Measurements from ENCODE around the gene LONP1.
"Not testable (repeated sequence)": the region's sequence is repeated elsewhere in the genome, so short reads cannot be mapped to it uniquely, and the experiment has no call there.

LONP1 gene

DNA sequence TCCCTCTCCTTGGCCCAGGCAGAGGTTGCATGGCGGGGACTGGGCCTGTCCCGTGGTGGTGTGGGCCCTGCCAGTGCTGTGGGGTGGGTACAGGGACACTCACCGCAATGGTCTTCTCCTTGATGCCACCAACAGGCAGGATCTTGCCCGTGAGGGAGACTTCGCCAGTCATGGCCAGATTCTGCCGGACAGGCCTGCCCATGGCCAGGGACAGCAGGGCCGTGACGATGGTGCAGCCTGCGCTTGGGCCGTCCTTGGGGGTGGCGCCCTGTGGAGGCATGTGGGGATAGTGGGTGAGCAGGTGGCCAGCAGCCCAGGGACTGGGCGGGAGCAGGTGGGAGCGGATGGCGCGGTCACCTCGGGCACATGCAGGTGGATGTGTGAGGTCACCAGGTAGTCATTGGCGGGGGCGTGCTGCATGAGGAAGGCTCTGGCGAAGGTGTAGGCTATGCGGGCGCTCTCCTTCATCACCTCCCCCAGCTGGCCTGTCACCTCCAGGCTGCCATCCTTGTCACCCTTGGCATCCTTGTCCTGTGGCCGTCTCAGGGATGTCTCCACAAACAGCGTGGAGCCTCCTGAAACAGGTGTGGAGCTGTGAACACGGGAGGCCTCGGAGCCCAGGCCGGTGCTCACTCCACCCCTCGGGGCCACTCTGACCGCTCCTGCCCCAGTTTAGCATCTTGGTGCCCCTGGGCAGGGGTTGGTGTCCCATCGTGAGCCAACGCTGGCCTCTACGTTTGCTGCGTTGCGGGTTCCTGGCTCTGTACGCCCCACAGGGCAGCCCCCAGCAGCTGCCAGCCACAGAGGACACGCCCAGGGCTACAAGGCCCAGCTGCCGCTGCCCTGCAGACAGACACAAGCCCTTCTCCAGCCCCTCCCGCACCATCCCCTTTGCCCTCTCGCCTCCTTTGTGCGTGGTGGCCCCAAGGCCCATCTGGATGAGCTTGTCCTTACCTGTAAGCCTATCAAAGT is 26.5 kb downstream of the LONP1 start:
- no peak for DNase-seq

DNA sequence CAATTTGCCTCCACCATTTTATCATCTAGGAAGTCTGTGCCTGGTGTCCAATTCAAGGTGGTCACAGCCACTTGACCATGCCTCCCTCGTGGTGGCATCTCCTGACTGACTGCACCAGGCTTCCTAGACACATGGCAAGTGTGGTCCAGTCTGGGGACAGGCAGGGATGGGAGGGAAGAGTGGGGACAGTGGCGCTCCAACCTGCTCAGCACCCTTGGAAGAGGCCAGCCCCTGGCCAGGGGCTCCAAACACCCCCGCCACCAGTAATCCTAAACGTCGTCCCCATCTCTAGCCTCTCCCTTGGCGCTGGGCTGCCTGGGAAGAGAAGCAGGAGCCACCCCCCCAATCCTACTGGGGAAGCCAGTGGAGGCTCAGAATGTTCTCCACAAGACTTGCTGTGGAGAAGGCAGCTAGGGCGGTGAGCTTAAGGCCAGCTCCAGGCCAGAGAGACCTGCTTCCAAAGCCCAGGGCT is 27.2 kb downstream of the LONP1 start:
- no peak for DNase-seq

- peak in 4 of 14 donors; percentile 13 to 49 (median 32) for DNase-seq
Measured at GRCh38 chr19:5691822-5692722, 27.9 kb downstream of the LONP1 start.

DNA sequence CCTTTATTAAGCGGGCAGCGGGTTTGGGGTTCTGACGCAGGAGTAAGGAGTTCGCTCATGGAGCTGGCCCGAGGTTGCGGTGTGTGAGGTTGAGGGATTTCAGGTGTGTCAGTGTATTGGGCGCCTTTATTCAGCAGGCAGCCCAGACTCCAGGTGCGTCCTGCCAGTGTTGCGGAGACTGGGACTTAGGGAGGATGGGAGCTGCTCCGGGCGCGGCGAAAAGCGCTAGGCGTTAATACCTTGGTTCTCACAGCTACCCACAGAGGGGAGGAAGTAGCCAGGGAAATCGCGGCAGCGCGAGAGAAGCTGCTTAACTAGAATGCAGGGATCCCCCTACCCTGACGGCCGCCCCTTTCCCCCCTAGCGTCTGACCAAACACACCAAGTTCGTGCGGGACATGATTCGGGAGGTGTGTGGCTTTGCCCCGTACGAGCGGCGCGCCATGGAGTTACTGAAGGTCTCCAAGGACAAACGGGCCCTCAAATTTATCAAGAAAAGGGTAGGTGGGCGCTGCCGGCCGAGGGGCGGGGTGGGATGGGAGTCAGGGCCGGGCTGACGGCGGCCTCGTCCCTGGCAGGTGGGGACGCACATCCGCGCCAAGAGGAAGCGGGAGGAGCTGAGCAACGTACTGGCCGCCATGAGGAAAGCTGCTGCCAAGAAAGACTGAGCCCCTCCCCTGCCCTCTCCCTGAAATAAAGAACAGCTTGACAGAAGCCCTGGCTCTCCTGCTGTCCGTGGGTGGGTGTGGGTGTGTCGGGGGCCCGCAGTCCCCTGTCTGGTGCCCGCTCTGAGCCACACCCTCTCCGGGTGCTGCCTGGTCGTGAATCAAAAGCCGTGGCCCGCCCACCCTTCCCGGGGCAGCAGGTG is 28.8 kb downstream of the LONP1 start:
- peak in 6 of 14 donors; percentile 13 to 49 (median 28) for DNase-seq

DNA sequence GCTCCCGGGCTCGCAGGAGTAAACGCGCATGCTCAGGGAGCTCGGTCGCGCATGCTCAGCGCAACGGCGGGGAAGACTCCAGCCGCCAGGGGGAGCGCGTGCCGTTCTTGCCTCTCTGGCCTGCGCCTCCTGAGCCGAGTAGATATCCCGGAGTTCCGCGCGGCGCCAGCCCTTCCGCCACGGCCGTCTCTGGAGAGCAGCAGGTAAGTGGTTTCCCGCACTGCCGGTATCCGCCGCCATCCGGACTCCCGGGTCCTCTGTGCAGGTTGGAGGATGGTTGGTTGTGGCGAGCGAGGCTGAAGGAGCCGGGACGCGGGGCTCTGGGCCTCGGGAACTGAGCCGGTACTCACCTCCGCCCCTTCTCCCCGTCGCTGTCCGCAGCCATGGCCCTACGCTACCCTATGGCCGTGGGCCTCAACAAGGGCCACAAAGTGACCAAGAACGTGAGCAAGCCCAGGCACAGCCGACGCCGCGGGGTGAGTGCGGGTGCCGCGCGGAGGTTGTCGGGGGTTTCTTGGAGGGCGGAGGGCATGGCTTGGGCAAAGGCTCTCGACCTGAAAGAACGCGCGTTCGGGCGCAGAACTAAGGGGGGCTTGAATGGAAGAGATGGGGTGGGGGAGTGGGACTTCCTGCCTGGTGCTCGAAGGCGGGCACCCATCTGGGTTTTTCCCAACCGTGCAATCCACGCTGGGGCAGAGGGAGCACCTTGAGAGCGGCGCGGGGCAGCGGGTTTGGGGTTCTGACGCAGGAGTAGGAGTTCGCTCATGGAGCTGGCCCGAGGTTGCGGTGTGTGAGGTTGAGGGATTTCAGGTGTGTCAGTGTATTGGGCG is 29.6 kb downstream of the LONP1 start, which contains the start of gene RPL36:
TSS of gene RPL36 (plus strand) at position 171 of the 830 bp plus-strand sequence. CDS start at position 384, 213 bp downstream.
- DNase-seq: peak; percentile 72 to 98 (median 94)

GRCh38 chr19:5688262-5688881 is 31.6 kb downstream of the LONP1 start:
- DNase-seq: not testable (repeated sequence)

DNA sequence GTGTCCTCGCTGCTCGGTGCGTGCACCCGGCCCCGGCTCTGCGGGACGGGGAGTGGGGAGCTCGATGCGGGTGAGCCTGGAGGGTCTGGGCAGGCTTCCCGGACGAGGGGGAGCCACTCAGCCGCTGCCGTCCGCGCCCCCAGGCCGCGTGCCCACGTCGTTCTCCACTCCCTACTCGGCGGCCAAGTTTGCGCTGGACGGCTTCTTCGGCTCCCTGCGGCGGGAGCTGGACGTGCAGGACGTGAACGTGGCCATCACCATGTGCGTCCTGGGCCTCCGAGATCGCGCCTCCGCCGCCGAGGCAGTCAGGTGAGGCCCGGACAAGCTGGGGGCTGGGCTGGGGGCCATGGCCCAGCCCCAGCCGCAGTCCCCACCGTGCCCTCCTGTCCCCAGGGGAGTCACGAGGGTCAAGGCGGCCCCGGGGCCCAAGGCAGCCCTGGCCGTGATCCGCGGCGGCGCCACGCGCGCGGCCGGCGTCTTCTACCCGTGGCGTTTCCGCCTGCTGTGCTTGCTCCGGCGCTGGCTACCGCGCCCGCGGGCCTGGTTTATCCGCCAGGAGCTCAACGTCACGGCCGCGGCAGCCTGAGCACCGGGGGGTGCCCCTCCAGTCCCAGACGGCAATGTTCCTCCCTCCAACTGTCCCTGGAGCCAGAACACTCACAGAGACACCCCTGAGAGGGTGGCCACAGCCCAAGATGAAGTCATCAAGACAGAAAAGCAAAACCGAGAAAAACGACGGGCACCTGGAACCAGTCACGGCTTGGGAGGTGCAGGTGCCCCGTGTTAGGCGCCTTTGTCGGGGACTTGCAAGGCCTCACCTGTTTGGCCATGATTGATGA is 32.4 kb downstream of the LONP1 start:
- no peak for DNase-seq

DNA sequence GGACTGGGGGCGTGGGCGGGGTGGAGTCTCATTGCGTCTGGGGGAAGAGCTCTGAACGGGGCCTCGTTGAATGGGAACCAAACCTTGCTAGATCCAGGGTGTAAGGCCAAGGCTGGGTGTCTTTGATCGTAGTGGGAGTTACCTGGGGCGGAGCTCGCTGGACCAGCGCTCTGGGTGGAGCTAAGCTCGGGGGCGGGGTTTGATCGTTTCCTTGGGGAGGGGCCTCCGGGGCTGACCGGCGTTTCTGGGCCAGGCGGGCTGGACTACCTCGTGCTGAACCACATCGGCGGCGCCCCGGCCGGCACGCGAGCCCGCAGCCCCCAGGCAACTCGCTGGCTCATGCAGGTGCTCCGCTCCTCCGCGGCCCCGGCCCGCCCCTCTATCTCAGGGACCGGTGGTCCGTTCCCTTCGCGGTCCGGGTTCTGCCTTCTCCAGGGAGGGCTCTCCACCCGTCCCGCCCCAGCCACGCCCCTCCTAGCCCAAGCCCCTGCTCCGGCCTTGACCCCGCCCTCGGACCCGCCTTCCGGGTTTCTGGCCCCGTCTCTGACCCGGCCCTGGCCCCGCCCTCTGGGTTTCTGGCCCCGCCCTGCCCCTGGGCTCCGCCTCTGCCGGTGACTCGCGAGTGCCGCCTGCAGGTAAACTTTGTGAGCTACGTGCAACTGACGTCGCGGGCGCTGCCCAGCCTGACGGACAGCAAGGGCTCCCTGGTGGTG is 33.1 kb downstream of the LONP1 start:
- peak; percentile 51 to 92 (median 84) for DNase-seq

DNA sequence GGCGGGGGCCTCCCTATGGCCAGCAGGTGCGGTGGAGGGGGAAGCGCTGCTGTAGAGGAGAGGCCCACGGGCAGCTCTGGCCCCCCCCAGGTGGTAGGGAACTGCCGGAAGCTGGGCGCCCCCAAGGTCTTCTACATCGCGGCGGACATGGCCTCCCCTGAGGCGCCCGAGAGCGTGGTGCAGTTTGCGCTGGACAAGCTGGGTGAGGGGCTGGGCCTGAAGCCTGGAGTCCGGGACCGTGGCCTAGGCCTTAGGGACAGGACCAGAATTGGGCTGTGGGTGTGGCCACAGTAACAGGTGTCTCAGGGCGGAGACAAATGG is 33.7 kb downstream of the LONP1 start:
- peak in 1 of 14 donors; percentile 71 for DNase-seq

GRCh38 chr19:5684694-5685430 is 35.1 kb downstream of the LONP1 start:
- DNase-seq: no peak

DNA sequence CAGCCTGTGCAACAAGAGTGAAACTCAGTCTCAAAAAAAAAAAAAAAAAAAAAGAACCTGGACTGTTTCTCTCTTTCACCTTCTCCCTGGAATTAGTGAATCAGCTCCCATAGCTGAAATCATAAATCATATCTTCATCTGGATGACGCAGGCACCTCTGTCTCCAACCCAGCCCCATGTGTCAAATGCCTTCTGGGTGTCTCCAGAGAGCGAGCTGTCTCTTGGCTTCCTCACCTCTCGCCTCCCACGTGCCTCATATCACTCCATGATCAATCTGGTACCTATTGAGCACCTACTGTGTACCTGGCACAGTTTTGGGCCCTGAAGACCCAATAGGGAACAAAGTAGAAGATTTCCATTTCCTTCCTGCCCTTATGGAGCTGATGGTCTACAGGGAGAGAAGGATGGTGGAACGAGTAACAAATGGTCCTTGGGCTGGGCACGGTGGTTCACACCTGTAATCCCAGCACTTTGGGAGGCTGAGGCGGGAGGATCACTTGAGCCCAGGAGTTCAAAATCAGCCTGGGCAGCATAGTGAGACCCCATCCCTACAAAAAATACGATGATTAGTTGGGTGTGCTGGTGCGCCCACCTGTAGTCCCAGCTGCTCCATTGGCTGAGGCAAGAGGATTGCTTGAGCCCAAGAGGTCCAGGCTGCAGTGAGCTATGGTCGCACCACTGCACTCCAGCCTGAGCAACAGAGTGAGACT is 36.6 kb downstream of the LONP1 start:
- DNase-seq: no peak

- DNase-seq: no peak
Measured at GRCh38 chr19:5682107-5682482, 37.9 kb downstream of the LONP1 start.

DNA sequence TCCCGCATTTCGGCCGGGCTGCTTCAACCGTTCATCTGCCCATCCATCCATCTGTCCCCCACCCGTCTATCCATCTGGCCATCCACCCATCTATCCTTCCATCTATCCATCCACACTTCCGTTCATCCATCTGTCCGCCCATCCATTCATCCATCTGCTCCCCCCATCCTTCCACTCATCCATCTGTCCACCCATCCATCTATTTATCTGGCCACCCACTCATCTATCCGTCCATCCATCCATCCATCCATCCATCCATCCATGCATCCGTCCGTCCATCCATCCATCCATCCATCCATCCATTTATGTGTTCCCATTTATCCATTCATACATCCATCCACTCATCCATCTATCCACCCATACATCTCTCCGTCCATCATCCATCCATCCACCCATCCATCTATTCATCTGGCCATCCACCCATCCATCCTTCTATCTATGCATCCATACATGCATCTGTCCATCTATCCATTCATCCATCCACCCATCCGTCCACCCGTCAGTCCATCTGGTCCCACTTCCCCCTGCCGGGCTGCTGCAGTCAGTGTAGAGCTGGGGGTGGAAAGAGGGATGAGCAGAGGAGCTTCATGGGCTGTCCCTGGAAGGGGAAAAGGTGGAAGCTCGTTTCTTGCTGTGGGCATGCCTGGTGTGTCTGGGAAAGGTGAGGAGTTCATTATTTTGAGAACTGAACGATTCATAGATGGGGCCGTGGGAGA is 38.4 kb downstream of the LONP1 start:
- DNase-seq: no peak

DNA sequence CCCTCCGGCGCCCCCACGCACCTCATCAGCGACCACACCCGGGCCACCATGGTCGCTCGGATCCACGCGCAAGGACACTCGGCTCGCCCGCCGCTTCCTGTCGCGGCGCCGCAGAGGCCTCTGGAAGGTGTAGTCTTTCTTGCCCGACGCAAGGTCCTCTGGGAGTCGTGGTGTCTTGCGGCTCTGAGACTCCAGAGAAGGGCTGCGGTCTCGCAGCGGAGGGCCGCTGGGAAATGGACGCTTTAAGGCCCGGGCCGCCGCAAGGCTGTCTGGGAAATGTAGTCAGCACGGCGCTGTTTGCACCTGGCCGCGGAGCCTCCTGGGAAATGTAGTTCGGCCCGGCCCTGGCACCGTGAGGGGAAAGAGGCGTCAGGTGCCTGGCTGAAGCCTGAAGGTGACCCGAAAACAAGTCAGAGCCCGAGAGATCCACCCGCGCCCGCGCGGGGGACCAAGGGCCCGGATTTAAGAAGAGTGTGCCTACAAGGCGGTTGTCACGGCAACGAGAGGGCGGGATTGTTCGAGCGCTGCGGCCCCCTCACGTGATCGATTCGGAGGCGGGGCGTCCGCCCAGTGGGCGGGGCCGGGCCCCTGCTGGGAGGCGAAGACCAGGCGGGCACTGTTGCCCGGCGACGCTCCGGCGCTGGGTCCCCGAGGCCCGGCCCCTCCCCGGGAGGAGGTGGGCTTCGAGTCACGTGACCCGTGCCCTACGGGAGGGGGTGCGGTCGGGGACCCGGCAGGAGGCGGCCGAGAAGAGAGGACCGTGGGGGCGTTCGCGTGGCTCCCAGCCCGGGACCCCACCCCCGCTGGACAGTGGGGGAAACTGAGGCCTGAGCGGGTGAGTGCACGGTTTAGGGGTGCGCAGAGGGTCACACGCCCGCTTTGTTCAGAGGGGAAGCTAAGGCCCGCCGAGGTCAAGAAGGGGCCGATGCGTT is 39.2 kb downstream of the LONP1 start, which contains the start of the genes HSD11B1L and MICOS13:
TSS of gene HSD11B1L (plus strand) at position 591 of the 932 bp plus-strand sequence. CDS start 3,806 bp downstream, outside the sequence.
TSS of gene MICOS13 (minus strand) at position 80 of the 932 bp plus-strand sequence. CDS start at position 50, 30 bp downstream.
- peak; percentile 96 to 100 (median 99) for DNase-seq

DNA sequence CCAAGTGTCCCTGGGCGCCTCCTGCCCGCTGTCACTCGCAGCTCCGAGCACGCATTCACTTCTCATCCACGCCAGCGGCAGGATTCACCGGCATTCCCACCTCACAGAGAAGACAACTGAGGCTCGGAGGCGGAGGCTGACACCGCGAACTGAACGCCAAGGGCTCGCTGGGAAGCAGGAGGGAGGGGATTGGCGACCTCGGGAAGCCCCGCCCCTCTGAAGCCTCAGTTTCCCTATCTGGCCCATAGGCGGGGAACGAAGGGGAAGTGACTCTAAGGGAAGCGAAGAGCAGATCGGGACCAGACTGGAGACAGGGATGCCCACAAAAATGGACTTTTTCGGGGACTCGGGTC is 39.9 kb downstream of the LONP1 start:
- peak in 1 of 14 donors; percentile 62 for DNase-seq

Measured in C1 segment of cervical spinal cord (tissue), 14 donors.